GM19452 (cell line): ENCODE data around the gene TFAP2E.

Experiments
- ATAC-seq: cut with Tn5 transposase; IDR thresholded peaks from one replicate; pipeline ENCODE4 v1.9.1; 2021; ENCODE audit not compliant: unreplicated experiment

TFAP2E gene

GRCh38 chr1:35592991-35593769, 20.1 kb downstream of the TFAP2E start:
- no peak for ATAC-seq

GRCh38 chr1:35594005-35594760, 21.1 kb downstream of the TFAP2E start:
- no peak for ATAC-seq

- ATAC-seq, result no peak
These were observed 22.6 kb downstream of the TFAP2E start for GRCh38 chr1:35595684-35596083.

GRCh38 chr1:35597870-35598269, 24.8 kb downstream of the TFAP2E start:
- no peak for ATAC-seq

- no peak for ATAC-seq
These were observed 25.8 kb downstream of the TFAP2E start for GRCh38 chr1:35598895-35599294.

- ATAC-seq, result no peak
These were observed 26.3 kb downstream of the TFAP2E start for GRCh38 chr1:35599411-35599810.

- no peak for ATAC-seq
These were observed 27.5 kb downstream of the TFAP2E start for GRCh38 chr1:35600593-35600992.

GRCh38 chr1:35603468-35603867, 30.4 kb downstream of the TFAP2E start:
- no peak for ATAC-seq

- ATAC-seq, result no peak
These were observed 30.8 kb downstream of the TFAP2E start for GRCh38 chr1:35603941-35604340.

GRCh38 chr1:35605071-35605866, 32.2 kb downstream of the TFAP2E start:
- ATAC-seq, result no peak

GRCh38 chr1:35605867-35606182, 32.7 kb downstream of the TFAP2E start:
- ATAC-seq, result no peak

GRCh38 chr1:35611655-35612054, 38.5 kb downstream of the TFAP2E start:
- ATAC-seq, result no peak

- no peak for ATAC-seq
These were observed 42.3 kb downstream of the TFAP2E start for GRCh38 chr1:35615440-35615839.

GRCh38 chr1:35619237-35620121, 46.4 kb downstream of the TFAP2E start:
- no peak for ATAC-seq

- no peak for ATAC-seq
These were observed 49.5 kb downstream of the TFAP2E start for GRCh38 chr1:35622510-35623178.

GRCh38 chr1:35623832-35624231, 50.7 kb downstream of the TFAP2E start:
- ATAC-seq, result no peak

- ATAC-seq, result no peak
These were observed 55.9 kb downstream of the TFAP2E start for GRCh38 chr1:35629051-35629450.

GRCh38 chr1:35631396-35631795, 58.3 kb downstream of the TFAP2E start:
- ATAC-seq, result no peak

- no peak for ATAC-seq
These were observed 60.4 kb downstream of the TFAP2E start for GRCh38 chr1:35633547-35633946.

- no peak for ATAC-seq
These were observed 64.3 kb downstream of the TFAP2E start for GRCh38 chr1:35637401-35637809.
